GM10266 (cell line): ENCODE data around the gene WRAP73.

Experiments used
- DNase-seq: peaks from one replicate; pipeline ENCODE4 v3.0.0; 2012; ENCODE audit errors: extremely low spot score
- CTCF ChIP-seq: IDR thresholded peaks from 2 replicates; pipeline ENCODE4 v1.5.1; 2012; ENCODE audit warnings: mild to moderate bottlenecking, low read depth; ENCODE audit not compliant: control insufficient read depth, insufficient read depth; ENCODE audit errors: missing control alignments

Gene WRAP73

GRCh38 chr1:3672231-3672970 lies 22.5 kb upstream of the WRAP73 start:
- DNase-seq: no peak
- TF ChIP-seq CTCF: no peak

GRCh38 chr1:3671371-3672180 lies 21.7 kb upstream of the WRAP73 start:
- no peak for TF ChIP-seq CTCF

GRCh38 chr1:3670823-3671265 lies 20.9 kb upstream of the WRAP73 start:
- no peak for TF ChIP-seq CTCF
- DNase-seq: no peak

More at GRCh38 chr1:3671371-3672180, 21.7 kb upstream of the WRAP73 start:
- no peak for DNase-seq

- DNase-seq: no peak
- TF ChIP-seq CTCF: no peak
These were observed 20.1 kb upstream of the WRAP73 start for GRCh38 chr1:3669971-3670431.

- no peak for DNase-seq
- TF ChIP-seq CTCF: no peak
These were observed 19.5 kb upstream of the WRAP73 start for GRCh38 chr1:3669421-3669821.

- no peak for DNase-seq
- TF ChIP-seq CTCF: no peak
These were observed 18.8 kb upstream of the WRAP73 start for GRCh38 chr1:3668585-3669300.

- no peak for DNase-seq
- no peak for TF ChIP-seq CTCF
These were observed 18.2 kb upstream of the WRAP73 start for GRCh38 chr1:3668148-3668547.
